Measurements from ENCODE around the gene AKAP11. TPM values are rescaled to one million over a fixed set of nuclear protein-coding genes. Genes with fewer than 3 reads are reported as not detected.

Gene AKAP11
- polyA plus RNA-seq, 1 experiment, result 29.8 TPM

DNA sequence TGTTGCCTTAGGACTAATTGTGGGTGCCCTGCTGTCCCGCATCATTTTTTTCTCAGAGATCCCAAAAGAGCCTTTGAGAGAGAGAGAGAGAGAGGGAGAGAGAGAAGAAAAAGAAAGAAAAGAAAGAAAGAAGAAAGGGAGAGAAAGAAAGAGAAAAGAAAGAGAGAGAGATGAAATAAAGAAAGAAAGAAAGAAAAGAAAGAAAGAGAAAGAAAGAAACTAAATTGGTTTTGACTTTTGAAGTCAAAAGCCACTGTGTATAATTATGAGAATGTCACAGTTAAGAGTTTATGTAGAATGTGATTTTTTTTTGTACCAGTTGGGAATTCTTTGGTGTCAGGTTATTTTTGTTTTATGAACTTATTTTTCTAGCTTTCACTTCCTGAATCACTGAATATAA, 43.4 kb upstream of the AKAP11 start:
- Histone ChIP-seq H3K4me3 (ENCODE audit: low read depth, low read length) (no peak overlapping the region), H3K27ac (ENCODE audit: low read depth, low read length) (no peak overlapping the region), H3K9me3 (ENCODE audit: control insufficient read depth, insufficient read depth, low read length) (no peaks in the 10 kb centered on the region), H3K27me3 (ENCODE audit: control insufficient read depth, insufficient read depth, low read length) (no peaks in the 10 kb centered on the region)
- ChIA-PET POLR2A (no interaction called here), CTCF (no interaction called here)
- TF ChIP-seq CTCF (IDR thresholded peaks at IDR 0.05; ENCODE audit: low read depth, low read length), result no peak
- no peak for DNase-seq (ENCODE audit: low read depth, low spot score)

- no peak for DNase-seq (ENCODE audit: low read depth, low spot score)
- H3K9me3 ChIP-seq (ENCODE audit: control insufficient read depth, insufficient read depth, low read length), result no peaks in the 10 kb centered on the region
- H3K4me3 ChIP-seq (ENCODE audit: low read depth, low read length), result no peak overlapping the region
- TF ChIP-seq CTCF (IDR thresholded peaks at IDR 0.05; ENCODE audit: low read depth, low read length), result no peak
- H3K27me3 ChIP-seq (ENCODE audit: control insufficient read depth, insufficient read depth, low read length), result no peaks in the 10 kb centered on the region
- CTCF ChIA-PET, result no interaction called here
- H3K27ac ChIP-seq (ENCODE audit: low read depth, low read length), result no peak overlapping the region
- POLR2A ChIA-PET, result no interaction called here
Observed at GRCh38 chr13:42229287-42229686, 42.7 kb upstream of the AKAP11 start.

- CTCF ChIA-PET, result no interaction called here
Observed at GRCh38 chr13:42232671-42233070, 39.3 kb upstream of the AKAP11 start.

GRCh38 chr13:42233726-42234125, 38.2 kb upstream of the AKAP11 start:
- no peaks in the 10 kb centered on the region for H3K27me3 ChIP-seq (ENCODE audit: control insufficient read depth, insufficient read depth, low read length)
- TF ChIP-seq CTCF (IDR thresholded peaks at IDR 0.05; ENCODE audit: low read depth, low read length), result no peak
- POLR2A ChIA-PET, result interaction anchor here (0.5 kb wide), 1 partner anchor 1142 kb away, joined by 3 read pairs; no protein-coding TSS in a partner anchor
- H3K4me3 ChIP-seq (ENCODE audit: low read depth, low read length), result no peak overlapping the region
- DNase-seq (ENCODE audit: low read depth, low spot score), result no peak
- no peaks in the 10 kb centered on the region for H3K9me3 ChIP-seq (ENCODE audit: control insufficient read depth, insufficient read depth, low read length)
- CTCF ChIA-PET, result no interaction called here
- H3K27ac ChIP-seq (ENCODE audit: low read depth, low read length), result no peak overlapping the region

More at GRCh38 chr13:42232671-42233070, 39.3 kb upstream of the AKAP11 start:
- DNase-seq (ENCODE audit: low read depth, low spot score), result no peak
- no peak for TF ChIP-seq CTCF (IDR thresholded peaks at IDR 0.05; ENCODE audit: low read depth, low read length)
- no peaks in the 10 kb centered on the region for H3K9me3 ChIP-seq (ENCODE audit: control insufficient read depth, insufficient read depth, low read length)
- no peak overlapping the region for H3K4me3 ChIP-seq (ENCODE audit: low read depth, low read length)
- no peak overlapping the region for H3K27ac ChIP-seq (ENCODE audit: low read depth, low read length)
- POLR2A ChIA-PET, result no interaction called here
- no peaks in the 10 kb centered on the region for H3K27me3 ChIP-seq (ENCODE audit: control insufficient read depth, insufficient read depth, low read length)

DNA sequence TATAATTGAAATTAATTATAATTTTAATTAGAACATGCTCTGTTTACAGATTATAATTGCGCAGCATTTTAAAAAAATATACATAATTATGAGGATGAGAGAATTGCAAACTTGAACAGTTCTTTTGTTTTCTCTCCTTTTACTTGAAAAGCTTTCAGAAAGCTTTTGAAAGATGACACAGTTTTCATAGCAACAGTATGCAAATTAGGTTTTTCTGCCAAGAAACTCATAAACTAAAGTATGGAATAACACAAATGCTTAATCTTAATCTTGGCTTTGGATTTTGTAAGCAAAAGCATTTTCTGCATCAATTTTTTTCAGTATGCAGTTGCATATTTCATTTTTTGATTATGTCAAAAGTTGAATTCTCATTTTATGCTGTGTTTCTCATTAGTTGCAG, 32.8 kb upstream of the AKAP11 start:
- H3K4me3 ChIP-seq (ENCODE audit: low read depth, low read length), result no peak overlapping the region
- no peak for DNase-seq (ENCODE audit: low read depth, low spot score)
- ChIA-PET POLR2A (no interaction called here), CTCF (no interaction called here)
- H3K27ac ChIP-seq (ENCODE audit: low read depth, low read length), result no peak overlapping the region
- no peaks in the 10 kb centered on the region for H3K27me3 ChIP-seq (ENCODE audit: control insufficient read depth, insufficient read depth, low read length)
- H3K9me3 ChIP-seq (ENCODE audit: control insufficient read depth, insufficient read depth, low read length), result no peaks in the 10 kb centered on the region
- no peak for TF ChIP-seq CTCF (IDR thresholded peaks at IDR 0.05; ENCODE audit: low read depth, low read length)
